Heart left ventricle (tissue), 16 donors: ENCODE data around the gene PHIP. TPM values are rescaled to one million over a fixed set of nuclear protein-coding genes. Genes with fewer than 3 reads are reported as not detected.

Source experiments
- ATAC-seq, 4 donors: fragments of 200-7000 bp; cut with Tn5 transposase; one replicate each; pipeline ENCODE4 v1.9.1; 2020 to 2022; ENCODE audit warnings: moderate library complexity in 4 of 4, mild to moderate bottlenecking in 3 of 4, moderate number of reproducible peaks in 1 of 4
- DNase-seq, 5 donors: peaks; one replicate each; pipeline ENCODE4 v3.0.0-alpha.2; 2020
- H3K27ac ChIP-seq, 12 donors: fragments of 200-600 bp; sonication (generic) in 4 of 12; one replicate each; pipeline versions ENCODE4 v1.5.0 to v1.8.0; 2016 to 2022; ENCODE audit warnings: mild to moderate bottlenecking in 2 of 12
- H3K27me3 ChIP-seq, 9 donors: fragments of 200-600 bp; sonication (generic) in 2 of 9; one replicate each; pipeline versions ENCODE4 v1.5.1 to v1.8.0; 2016 to 2022; ENCODE audit warnings: mild to moderate bottlenecking in 3 of 9
- H3K36me3 ChIP-seq, 9 donors: fragments of 200-600 bp; sonication (generic) in 2 of 9; one replicate each; pipeline versions ENCODE4 v1.5.0 to v1.8.0; 2018 to 2022; ENCODE audit warnings: mild to moderate bottlenecking in 2 of 9
- H3K4me1 ChIP-seq, 12 donors: fragments of 200-600 bp; sonication (generic) in 4 of 12; one replicate each; pipeline versions ENCODE4 v1.5.0 to v1.8.0; 2016 to 2022; ENCODE audit warnings: mild to moderate bottlenecking in 3 of 12
- H3K4me3 ChIP-seq, 12 donors: fragments of 200-600 bp; sonication (generic) in 4 of 12; one replicate each; pipeline versions ENCODE4 v1.5.0 to v1.8.0; 2017 to 2022; ENCODE audit warnings: mild to moderate bottlenecking in 9 of 12, moderate library complexity in 4 of 12
- H3K9me3 ChIP-seq, 12 donors: fragments of 200-600 bp; sonication (generic) in 4 of 12; one replicate each; pipeline versions ENCODE4 v1.5.0 to v1.8.0; 2016 to 2022; ENCODE audit warnings: mild to moderate bottlenecking in 1 of 12
- CTCF ChIP-seq, 12 donors: fragments of 200-600 bp; sonication (generic) in 4 of 12; IDR thresholded peaks; one replicate each; pipeline versions ENCODE4 v1.5.0 to v1.8.0; 2018 to 2022; ENCODE audit warnings: antibody characterized with exemption in 12 of 12, mild to moderate bottlenecking in 5 of 12
- POLR2A ChIP-seq, 2 donors: fragments of 450-650 bp; IDR thresholded peaks; one replicate each; pipeline ENCODE4 v1.6.1; 2017; ENCODE audit warnings: antibody characterized with exemption in 2 of 2, mild to moderate bottlenecking in 2 of 2, moderate library complexity in 2 of 2
- whole genome bisulfite sequencing, 4 donors: extraction: QIAGEN DNeasy Blood & Tissue Kit in 2 of 4; methylation state at CpG; one replicate each; pipeline versions ENCODE4 v1.1.5 to v1.1.7; 2013 to 2018; 5-methylcytosine and 5-hydroxymethylcytosine counted together
- intact Hi-C, 10 donors: fragments of 100-400 bp; cut with DNase I; formaldehyde crosslinking; loops; one replicate each; pipeline versions ENCODE4 v1.11.1 to v1.14.2; 2022
- polyA plus RNA-seq, 2 donors: library from polyadenylated mRNA; stranded (reverse); fragments of 200-250 nt; gene quantifications; one replicate each; pipeline ENCODE4 v1.2.3, GENCODE V29; 2013
- total RNA-seq, 9 donors: library from RNA; depleted of rRNA in 2 of 9; stranded (reverse); fragments of >200 nt in 2 of 9; fragmentation: NEBNext Ultra II Directional in 3 of 9; extraction: Animal tissue kit (Norgen Biotek cat#: 25700) in 3 of 9; gene quantifications; one replicate each; pipeline versions ENCODE4 v1.1.0 to v1.2.4, GENCODE V29; 2016 to 2023
- donor health status: ischemic (EF 13 %, LVEDD 7.1; RV severe dilation, severe dysfunction).
- donor health status: healthy with polysubstance abuse.
- donor health status: DM: no; HTN: yes; CAD: no.
- donor health status: DM: no; HTN: no; CAD: no.
- donor health status: ischemic (EF 25% LVEDD 6.9; RV normal size, moderate dysfunction).
- donor health status: ischemic (EF 25% LVEDD 5.7; RV mildly dilated, moderate dysfunction).
- donor health status: healthy.
- donor health status: DM: yes; HTN: yes; CAD: no.
- donor health status: ischemic (EF 35%, LVEDD 5.7; RV mildly dilated, moderate dysfunction).
- donor health status: nonischemic (EF 11% LVEDD 7.7; RV severe dilation, severe dysfunction).
- donor health status: DM: yes; HTN: yes; CAD: no.
- donor health status: PGD.
- donor health status: ischemic (EF 29% LVEDD 5.4; RV normal size, mild dysfunction).
- donor health status: nonischemic (EF 23%, LVEDD 6.1; RV moderate dilation, normal function).

Gene PHIP
- total and polyA plus RNA-seq, 11 donors, result 5.6 to 18.9 (median 12.5) TPM

- intact Hi-C loops, result no loop called here
- H3K36me3 ChIP-seq, result no peaks in the 10 kb centered on the region
- TF ChIP-seq CTCF (IDR thresholded peaks at IDR 0.05), result no peak
- TF ChIP-seq POLR2A (IDR thresholded peaks at IDR 0.05), result no peak
- peaks cover 0 to 12% (median 0%) of the 10 kb centered on the region in 12 donors for H3K4me1 ChIP-seq
- H3K4me3 ChIP-seq, result peak overlapping the region in 8 of 12 donors; percentile 44 to 64 (median 56)
- peaks cover 0 to 4% (median 0%) of the 10 kb centered on the region in 12 donors for H3K9me3 ChIP-seq
- 71 to 77% (median 74%) methylated on average over 9 of the region's 9 CpGs for WGBS, 4 donors
- peak in 1 of 4 donors; percentile 13 for ATAC-seq
- peaks cover 0 to 11% (median 0%) of the 10 kb centered on the region in 9 donors for H3K27me3 ChIP-seq
- no peak for DNase-seq
- no peak overlapping the region for H3K27ac ChIP-seq
Measured at GRCh38 chr6:78911218-78911940, 166.7 kb downstream of the PHIP start.

- Histone ChIP-seq H3K36me3 (peaks cover 0 to 4% (median 0%) of the 10 kb centered on the region in 9 donors), H3K27me3 (peaks cover 0 to 11% (median 0%) of the 10 kb centered on the region in 9 donors), H3K4me3 (peak overlapping the region; percentile 29 to 64 (median 54)), H3K27ac (peak overlapping the region in 1 of 12 donors; percentile 39), H3K9me3 (no peaks in the 10 kb centered on the region), H3K4me1 (peaks cover 0 to 12% (median 0%) of the 10 kb centered on the region in 12 donors)
- DNase-seq (peak in 4 of 5 donors; percentile 23 to 69 (median 42)), ATAC-seq (peak in 3 of 4 donors; percentile 64 to 86 (median 73))
- intact Hi-C loops, result no loop called here
- whole genome bisulfite sequencing, 4 donors, result 12 to 14% (median 12%) methylated on average over 35 to 49 of the region's 49 CpGs
- TF ChIP-seq CTCF (IDR thresholded peaks at IDR 0.05) (no peak), POLR2A (IDR thresholded peaks at IDR 0.05) (no peak)
Measured at GRCh38 chr6:78910591-78911171, 167.4 kb downstream of the PHIP start.

- WGBS, 4 donors, result 84 to 90% (median 86%) methylated on average over 10 of the region's 10 CpGs
- intact Hi-C loops, result no loop called here
- Histone ChIP-seq H3K9me3 (no peaks in the 10 kb centered on the region), H3K4me3 (peak overlapping the region in 8 of 12 donors; percentile 53 to 64 (median 60)), H3K4me1 (peaks cover 0 to 12% (median 0%) of the 10 kb centered on the region in 12 donors), H3K36me3 (peaks cover 0 to 7% (median 0%) of the 10 kb centered on the region in 9 donors), H3K27ac (peak overlapping the region in 1 of 12 donors; percentile 39), H3K27me3 (peaks cover 0 to 11% (median 0%) of the 10 kb centered on the region in 9 donors)
- no peak for ATAC-seq
- TF ChIP-seq POLR2A (IDR thresholded peaks at IDR 0.05) (no peak), CTCF (IDR thresholded peaks at IDR 0.05) (no peak)
- DNase-seq, result no peak
Measured at GRCh38 chr6:78910010-78910409, 168.0 kb downstream of the PHIP start.

- Histone ChIP-seq H3K4me1 (peaks cover 0 to 12% (median 0%) of the 10 kb centered on the region in 12 donors), H3K9me3 (no peaks in the 10 kb centered on the region), H3K36me3 (peaks cover 0 to 7% (median 0%) of the 10 kb centered on the region in 9 donors), H3K27me3 (peaks cover 0 to 11% (median 0%) of the 10 kb centered on the region in 9 donors), H3K4me3 (no peak overlapping the region), H3K27ac (no peak overlapping the region)
- peak in 3 of 4 donors; percentile 41 to 68 (median 62) for ATAC-seq
- 57 to 71% (median 62%) methylated on average over 3 of the region's 3 CpGs for WGBS, 4 donors
- intact Hi-C loops, result no loop called here
- DNase-seq, result no peak
- TF ChIP-seq CTCF (IDR thresholded peaks at IDR 0.05) (no peak), POLR2A (IDR thresholded peaks at IDR 0.05) (no peak)
Measured at GRCh38 chr6:78909391-78909790, 168.7 kb downstream of the PHIP start.
